Activated T-helper 1 cell treated with anti-CD3 and anti-CD28 coated beads, Interleukin-2, amount 50 U/mL, for 16 hours (primary cell): ENCODE measurements around the gene AAK1.
"Not testable (repeated sequence)": the region's sequence is repeated elsewhere in the genome, so short reads cannot be mapped to it uniquely, and the experiment has no call there.

Experiments
- DNase-seq, 2 donors: peaks; one replicate each; pipeline ENCODE4 v3.0.0-alpha.2; 2020; ENCODE audit warnings: low read depth in 1 of 2, low spot score in 1 of 2

AAK1 gene

DNA sequence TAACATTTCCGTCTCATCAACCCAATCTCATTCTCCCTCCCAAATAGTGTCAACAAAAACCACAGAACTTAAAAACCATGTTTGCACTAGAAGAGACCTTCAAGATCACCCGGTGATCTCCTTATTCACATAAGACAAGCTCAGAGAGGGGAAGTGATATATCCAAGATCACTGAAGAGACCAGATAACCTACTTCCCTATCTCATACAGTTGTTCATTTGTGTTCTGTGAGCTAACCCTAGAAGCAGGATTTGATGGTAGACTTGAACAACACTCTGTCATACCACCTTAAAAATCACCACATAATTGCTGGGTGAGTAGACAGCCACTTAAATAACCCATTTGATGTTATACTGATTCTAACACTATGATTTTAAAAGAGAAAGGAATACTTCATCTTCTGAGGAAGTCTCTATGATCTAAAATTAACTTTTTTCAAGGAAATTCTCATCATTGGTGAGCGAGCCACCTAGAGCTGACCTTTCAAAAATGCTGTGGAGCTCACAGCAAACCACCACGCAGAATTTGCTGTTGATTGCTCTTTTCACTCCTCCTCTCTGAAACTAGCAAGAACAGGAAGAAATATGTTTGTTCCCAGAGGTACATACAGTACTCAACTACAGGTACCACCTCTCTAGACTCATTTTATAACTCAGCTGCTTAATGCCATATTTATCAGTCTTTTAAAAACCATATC, 15.1 kb downstream of the AAK1 start:
- DNase-seq = no peak

DNA sequence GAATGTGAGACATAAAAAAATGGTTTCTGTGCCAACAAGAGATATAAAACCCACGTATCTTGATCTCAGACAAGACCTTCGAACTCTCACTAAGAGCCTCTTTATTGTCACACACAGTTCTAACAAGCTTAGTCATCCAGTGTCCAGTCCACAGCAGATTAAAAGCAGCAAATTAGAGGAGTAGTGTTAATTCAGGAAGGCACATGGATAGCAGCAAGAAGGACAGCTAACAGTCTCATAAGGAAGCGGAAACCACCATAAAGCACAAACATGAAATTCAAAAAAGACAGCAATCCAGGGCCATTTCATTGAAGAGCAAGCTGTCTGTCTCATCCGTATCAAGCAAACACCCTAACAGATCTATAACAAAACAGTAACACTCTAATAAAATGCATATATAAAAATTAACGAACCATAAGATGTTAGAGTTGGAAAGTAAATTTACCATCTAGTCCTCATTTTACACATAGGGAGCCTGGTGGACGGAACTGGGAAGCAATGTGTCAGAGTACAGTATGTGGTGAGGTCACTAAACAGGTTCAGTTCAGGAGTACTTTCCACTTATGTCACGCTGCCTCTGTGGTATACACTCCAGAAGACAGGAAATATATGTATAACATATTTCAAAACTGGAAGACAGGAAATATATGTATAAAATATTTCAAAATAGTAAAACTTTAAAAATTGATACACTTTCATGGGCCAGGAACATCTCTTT, 18.3 kb downstream of the AAK1 start:
- DNase-seq = no peak

DNA sequence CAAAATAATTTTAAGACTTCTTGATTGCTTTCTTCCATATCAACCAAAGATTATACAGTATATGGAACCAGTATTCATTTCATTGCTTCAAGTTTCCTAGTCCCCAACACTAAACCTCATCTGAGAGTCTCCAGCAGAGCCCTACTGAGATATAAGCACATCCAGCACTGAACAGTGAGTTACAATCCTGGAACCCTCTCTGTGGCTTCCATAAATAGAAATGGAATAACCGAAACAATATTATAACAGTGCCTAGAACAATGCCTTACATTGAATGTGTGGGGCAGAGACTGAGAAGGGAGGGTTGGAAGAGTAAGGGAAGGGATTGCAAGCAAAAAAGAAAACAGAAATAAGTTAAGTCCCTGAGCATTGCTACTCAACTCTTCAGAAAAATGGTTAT, 18.9 kb downstream of the AAK1 start:
- DNase-seq = no peak

DNA sequence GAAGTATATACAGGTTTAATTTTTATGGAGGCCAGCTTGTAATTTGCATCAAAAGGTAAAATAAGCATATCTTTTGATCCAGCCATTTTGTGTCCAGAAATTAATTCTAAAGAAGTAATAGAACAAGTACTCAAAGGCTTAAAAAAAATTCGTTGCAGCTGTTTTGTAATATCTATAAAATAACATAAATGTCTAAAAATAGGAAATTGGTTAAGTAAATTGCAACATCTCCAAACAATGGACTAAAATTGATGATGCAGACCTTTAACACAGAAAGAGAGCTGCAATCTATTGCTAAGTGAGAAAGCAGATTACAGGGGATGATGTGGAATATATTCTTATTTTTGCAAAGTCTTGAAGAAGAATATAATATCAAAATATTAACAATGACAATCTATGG, 19.4 kb downstream of the AAK1 start:
- no peak for DNase-seq

DNA sequence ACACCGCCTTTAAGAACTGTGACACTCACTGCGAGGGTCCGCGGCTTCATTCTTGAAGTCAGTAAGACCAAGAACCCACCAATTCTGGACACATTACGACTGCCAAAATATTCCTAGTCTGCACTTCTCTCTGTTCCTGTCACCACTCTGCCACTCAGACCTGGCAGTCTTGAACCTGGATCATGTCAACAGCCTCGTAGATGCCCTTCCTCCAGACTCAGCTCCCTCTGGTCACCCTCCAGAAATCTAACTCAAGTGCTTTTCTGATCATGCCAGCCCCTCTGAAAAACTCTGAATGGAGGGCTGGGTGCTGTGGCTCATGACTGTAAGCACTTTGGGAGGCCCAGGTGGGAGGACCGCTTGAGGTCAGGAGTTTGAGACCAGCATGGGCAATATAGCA, 20.3 kb downstream of the AAK1 start:
- DNase-seq = no peak

DNA sequence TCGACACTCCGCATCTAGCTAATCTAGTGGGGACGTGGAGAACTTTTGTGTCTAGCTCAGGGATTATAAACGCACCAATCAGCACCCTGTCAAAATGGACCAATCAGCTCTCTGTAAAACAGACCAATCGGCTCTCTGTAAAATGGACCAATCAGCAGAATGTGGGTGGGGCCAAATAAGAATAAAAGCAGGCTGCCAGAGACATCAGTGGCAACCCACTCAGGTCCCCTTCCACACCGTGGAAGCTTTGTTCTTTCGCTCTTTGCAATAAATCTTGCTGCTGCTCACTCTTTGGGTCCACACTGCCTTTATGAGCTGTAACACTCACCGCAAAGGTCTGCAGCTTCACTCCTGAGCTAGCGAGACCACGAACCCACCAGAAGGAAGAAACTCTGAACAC, 20.7 kb downstream of the AAK1 start:
- not testable (repeated sequence) for DNase-seq

DNA sequence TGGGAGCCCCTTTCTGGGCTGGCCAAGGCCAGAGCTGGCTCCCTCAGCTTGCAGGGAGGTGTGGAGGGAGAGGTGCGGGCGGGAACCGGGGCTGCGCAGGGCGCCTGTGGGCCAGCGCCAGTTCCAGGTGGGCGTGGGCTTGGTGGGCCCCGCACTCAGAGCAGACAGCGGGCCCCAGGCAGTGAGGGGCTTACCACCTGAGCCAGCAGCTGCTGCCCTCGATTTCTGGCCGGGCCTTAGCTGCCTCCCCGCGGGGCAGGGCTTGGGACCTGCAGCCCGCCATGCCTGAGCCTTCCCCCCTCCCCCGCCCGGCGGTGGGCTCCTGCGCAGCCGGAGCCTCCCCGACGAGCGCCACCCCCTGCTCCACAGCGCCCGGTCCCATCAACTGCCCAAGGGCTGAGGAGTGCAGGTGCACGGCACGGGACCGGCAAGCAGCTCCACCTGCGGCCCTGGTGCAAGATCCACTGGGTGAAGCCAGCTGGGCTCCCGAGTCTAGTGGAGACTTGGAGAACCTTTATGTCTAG, 21.5 kb downstream of the AAK1 start:
- DNase-seq = not testable (repeated sequence)

DNA sequence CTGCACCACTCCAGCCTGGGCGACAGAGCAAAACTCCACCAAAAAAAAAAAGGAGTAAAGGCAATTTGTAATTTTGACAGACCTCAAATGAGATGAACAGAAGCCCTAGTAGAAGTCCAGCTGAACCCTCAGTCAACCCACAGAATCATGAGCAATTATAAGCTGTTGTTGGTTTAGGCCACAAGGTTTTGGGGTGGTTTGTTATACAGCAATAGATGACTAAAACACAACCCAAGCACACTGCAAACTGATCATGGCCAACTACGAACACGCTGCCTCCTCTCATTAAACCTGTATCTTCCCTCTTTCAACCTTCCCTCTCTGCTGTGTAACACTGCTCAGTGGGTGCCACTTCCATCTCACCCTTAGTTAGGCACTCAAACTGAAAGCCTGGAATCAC, 22.1 kb downstream of the AAK1 start:
- no peak for DNase-seq

DNA sequence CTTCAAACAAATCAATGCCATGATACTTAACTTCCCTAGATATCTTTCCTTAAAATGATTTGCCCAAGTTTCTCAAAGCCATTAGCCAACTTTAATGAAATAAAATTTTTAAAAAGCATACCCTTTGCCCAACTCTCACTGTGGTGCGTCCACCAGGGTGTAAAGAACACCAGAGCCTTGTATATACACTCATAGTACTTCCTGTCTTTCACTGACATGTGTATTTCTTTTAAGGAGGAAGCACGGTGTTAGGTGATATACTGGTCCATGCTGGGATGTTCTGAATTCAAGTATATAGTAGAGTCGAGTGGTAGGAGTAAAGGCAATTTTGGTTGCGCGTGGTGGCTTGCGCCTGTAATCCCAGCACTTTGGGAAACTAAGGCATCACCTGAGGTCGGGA, 22.7 kb downstream of the AAK1 start:
- DNase-seq = no peak

DNA sequence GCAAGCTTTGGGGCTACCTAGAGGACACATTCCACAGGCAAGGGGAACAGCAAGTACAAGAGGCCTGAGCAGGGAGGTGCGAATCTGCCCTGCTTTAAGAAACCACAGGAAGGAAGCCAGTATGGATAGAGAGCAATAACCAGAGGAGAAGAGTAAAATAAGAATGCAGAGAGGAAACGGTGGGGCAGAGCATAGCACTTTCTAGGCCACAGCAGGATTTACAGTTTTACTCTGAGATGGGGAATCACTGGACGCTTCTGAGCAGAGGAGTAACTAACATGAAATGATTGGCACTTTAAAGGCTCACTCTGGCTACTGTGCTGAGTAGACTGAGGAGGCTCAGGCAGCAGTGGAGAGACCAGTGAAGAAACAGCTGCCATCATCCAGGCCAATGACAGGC, 23.8 kb downstream of the AAK1 start:
- no peak for DNase-seq

DNA sequence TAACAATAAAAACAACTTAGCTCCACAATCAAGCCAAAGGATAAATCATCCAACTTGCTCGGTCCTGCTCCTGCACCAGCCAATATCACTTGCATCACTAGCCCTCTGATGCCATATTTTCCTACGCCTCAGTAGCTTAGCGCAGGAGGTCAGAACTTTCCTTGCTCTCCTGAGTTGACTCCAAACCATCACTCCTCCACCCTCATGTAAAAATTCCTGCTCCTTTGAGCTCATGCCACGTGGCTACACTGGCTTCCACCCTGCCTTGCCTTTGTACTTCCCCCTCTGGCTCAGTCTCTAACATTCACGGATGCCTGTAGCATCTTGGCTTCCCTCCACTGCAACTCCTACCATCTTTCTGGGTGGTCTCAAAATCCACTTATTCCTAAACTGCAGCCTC, 25.2 kb downstream of the AAK1 start:
- DNase-seq = no peak

DNA sequence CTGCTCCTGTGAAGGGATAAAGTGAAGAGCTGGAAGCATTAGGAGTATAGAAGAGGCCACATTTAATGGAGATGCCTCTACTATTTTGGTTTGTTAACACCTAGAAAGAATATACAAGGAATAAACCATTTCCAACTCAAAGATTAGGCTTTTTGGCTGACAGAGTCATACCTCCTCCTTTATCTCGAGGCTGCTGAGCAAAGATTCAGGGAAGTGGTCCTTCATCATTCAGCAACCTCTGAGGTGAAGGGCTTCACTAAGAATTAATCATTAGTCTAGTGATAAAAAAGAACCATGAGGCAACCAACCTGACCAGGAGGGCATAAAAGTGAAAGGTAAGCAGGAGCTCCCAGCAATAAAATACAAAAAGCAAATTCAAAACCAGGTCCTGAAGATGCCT, 25.8 kb downstream of the AAK1 start:
- DNase-seq = no peak

DNA sequence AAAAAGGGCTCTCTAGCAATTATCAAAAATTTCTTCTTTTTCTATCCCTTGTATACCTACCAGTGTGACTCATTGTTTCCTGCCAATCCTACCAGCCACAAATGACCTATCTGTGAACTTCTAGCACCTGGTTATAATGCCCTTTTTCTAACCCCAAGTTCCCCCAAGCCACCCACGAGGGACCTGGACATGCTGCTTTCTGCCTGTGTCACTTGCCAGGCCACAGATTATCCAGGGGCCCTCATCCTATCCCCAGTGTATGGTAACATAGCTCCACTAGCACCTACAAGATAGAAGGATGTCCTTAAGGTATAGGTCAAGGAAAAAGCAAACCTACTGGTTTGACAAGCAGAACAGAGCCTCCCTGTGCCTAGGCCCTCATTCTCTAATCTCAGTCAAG, 26.8 kb downstream of the AAK1 start:
- peak in 1 of 2 donors; percentile 17 for DNase-seq

DNA sequence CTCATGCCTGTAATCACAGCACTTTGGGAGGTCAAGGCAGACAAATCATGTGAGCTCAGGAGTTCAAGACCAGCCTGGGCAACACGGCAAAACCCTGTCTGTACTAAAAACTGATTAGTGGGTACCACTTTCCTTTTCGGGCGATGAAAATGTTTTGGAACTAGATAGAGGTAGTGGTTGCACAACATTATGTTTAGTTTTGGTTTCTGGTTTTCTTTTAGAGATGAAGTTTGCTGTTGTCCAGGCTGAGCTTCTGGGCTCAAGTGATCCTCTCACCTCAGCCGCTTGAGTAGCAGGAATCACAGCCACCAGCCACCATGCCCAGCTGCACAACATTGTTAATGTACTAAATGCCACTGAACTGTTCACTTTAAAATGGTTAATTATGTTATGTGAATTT, 27.6 kb downstream of the AAK1 start:
- no peak for DNase-seq

DNA sequence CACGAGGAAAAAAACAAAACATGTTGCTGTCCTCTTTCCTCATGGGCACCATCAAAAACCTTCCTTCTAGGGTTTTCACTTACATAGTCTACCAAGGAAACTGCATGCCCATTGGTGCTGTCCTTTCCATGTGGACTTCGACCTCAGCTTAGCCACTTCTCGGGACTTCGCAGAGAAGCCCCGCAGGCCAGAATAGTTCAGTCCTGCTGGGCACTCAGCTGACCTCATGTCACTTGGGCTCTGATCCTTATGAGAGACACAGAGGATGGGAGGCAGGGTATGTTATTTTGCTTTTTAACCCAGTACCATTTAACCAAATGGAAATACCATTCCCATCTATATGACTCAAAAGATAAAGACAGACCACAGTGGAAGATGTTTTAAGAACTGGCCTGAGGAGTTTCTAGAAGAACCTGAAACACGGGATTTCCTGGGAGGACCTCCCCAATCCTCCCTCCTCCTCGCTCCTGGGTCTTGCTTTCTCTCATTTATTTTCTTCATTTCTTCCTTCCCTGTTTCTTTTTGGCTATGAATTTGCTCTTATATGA, 28.4 kb downstream of the AAK1 start:
- DNase-seq = no peak

DNA sequence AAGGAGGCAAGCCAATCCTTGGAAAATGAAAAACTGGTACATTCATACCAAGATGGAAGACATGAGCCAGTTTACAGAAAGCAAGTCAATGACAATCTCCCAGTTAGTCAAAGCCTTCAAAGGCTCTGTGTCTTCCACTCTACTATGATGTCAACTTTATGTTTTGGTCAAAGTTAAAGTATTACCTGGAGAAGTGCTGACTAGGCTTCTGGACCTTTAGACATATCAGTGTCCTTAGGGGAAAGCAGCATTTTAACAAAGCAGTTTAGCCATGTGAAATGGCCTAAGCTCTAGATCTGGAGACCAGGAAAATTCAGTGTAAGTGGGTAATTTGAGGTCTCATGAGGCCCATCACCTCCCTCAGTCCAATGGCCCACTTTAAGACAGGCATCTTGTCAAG, 30.8 kb downstream of the AAK1 start:
- DNase-seq = no peak

DNA sequence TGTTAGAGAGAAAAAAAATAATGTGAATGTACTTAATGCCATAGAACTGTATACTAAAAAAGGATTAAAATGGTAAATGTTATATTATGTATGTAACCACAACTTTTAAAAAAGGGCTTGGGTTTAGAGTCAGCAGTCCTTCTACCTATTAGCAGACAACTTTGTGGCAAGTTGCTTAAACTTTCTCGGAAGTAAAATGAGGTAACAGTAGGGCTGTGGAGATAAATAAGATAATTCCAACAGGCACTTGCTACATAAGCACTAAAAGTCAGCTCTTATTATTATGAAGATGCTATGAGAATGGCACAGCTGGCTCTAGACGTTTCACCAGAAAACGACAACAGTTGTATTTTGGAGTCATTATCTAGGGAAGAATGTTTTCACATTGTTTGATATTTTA, 31.3 kb downstream of the AAK1 start:
- DNase-seq = no peak

DNA sequence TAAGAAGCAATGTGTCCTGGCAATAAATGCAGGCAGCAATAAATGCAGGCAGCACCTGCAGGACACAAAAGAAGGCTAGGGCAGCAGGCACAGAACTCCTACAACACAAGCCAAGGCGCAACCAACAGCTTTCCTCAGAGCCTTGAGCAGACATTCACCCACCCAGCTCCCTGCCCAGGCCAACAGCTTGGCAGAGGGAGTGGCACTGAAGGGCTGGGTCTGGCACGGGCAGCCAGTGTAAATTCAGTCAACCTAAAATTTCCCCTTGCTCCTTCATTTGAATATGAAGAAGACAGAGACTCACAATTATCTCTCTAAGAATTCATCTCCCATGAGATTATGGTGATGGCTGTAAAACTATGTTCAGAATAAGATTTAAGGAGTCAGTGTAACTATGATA, 35.4 kb downstream of the AAK1 start:
- DNase-seq = no peak

DNA sequence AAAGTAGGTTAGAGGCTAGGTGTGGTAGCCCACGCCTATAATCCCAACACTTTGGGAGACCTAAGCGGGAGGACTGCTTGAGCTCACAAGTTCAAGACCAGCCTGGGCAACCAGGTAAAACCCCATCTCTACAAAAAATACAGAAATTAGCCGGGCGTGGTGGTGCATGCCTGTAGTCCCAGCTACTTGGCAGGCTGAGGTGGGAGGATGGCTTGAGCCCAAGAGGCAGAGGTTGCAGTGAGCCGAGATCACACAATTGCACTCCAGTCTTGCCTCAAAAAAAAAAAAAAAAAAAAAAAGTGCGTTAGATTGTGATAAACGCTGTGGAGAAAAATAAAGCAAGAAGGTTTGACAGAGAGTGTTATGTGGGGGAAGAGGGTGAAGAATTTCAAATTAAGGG, 36.8 kb downstream of the AAK1 start:
- DNase-seq = not testable (repeated sequence)

DNA sequence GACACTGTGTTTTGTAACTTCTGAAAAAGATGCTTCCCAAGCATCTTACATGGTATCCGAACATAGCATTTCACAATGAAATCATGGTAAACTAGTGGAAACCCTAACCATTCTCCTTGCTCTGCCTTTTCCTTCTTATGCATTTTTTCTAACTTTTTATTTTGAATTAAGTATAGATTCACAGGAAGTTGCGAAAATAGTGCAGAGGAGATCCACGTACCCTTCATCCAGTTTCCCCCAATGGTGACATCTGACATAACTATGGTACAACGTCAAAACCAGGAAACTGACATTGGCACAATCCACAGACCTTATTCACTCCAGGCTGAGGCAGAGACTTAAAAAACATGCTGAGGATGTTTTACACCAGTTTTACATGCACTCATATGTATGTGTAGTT, 38.3 kb downstream of the AAK1 start:
- DNase-seq = no peak

DNA sequence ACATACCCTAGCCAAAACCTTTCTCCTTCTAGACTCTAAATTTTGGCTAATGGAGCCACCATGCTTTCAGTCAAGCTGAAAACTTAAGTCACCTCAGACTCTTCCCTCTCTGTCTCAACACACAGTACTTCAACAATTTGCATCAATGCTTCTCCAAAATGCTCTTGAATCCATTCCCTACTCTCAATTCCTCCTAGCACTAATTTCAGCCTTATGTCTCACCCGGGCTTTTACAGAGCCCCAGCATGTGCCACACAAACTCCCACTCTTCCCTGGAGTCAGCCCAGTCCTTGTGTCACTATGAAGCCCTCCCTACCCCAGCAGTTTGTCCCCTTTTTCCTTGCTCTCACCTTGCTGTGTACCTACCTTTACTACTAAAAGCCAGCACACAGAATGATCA, 38.7 kb downstream of the AAK1 start:
- no peak for DNase-seq

DNA sequence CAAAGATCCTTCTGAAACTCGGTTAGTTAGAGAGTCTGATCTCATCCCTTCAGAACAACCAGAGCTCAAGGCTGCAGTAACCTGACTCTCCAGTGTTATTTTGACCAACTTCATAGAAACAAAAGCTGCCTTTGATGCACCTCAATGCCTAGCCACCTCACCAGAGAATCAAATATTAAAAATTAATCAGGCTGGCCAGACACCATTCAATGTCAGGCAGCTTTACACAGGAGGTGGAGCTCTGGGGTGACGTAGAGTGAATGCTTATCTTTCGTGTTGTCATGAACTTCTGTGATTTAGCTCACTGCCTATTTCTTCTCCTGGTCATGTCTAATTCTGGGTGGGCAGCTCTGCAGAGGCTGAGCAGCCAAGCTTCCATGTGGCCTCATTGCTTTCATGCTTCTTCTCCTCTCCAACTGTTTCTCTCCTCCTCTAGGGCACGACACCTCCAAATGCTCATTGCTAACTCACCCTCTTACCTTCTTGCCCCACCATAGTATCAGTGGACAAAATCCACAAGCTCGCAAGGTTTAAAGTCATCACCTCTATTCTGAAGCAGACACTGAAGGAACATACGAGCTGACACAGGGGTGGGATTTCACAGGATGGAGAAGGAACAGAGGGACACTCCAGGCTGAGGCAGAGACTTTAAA, 39.4 kb downstream of the AAK1 start:
- no peak for DNase-seq
